Lower leg skin (tissue), 3 donors: ENCODE measurements around the gene SYF2.

Experiments used
- POLR2A ChIP-seq, 2 donors: fragments of 450-650 bp; IDR thresholded peaks; one replicate each; pipeline ENCODE4 v1.6.1; 2016 to 2017; ENCODE audit warnings: antibody characterized with exemption in 2 of 2, mild to moderate bottlenecking in 1 of 2, moderate library complexity in 1 of 2
- TF ChIP-seq, protein P1 (sequence below), 3 donors: fragments of 450-650 bp; IDR thresholded peaks; one replicate each; pipeline ENCODE4 v1.5.1; 2016; ENCODE audit warnings: antibody characterized with exemption in 3 of 3, mild to moderate bottlenecking in 3 of 3, moderate library complexity in 2 of 3

- TF ChIP-seq, protein P1, sequence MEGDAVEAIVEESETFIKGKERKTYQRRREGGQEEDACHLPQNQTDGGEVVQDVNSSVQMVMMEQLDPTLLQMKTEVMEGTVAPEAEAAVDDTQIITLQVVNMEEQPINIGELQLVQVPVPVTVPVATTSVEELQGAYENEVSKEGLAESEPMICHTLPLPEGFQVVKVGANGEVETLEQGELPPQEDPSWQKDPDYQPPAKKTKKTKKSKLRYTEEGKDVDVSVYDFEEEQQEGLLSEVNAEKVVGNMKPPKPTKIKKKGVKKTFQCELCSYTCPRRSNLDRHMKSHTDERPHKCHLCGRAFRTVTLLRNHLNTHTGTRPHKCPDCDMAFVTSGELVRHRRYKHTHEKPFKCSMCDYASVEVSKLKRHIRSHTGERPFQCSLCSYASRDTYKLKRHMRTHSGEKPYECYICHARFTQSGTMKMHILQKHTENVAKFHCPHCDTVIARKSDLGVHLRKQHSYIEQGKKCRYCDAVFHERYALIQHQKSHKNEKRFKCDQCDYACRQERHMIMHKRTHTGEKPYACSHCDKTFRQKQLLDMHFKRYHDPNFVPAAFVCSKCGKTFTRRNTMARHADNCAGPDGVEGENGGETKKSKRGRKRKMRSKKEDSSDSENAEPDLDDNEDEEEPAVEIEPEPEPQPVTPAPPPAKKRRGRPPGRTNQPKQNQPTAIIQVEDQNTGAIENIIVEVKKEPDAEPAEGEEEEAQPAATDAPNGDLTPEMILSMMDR (IDR thresholded peaks at IDR 0.05): no peak
- no peak for TF ChIP-seq POLR2A (IDR thresholded peaks at IDR 0.05)
Observed at GRCh38 chr1:25195835-25196234, 36.5 kb downstream of the SYF2 start.
